ENCODE data around the gene PCOLCE2. TPM values are rescaled to one million over a fixed set of nuclear protein-coding genes. Genes with fewer than 3 reads are reported as not detected.
A peak's percentile ranks its signal among the peaks of the same experiment; 100 is the strongest.

PCOLCE2 gene
- total RNA-seq, 1 experiment from 2014 or later = 0.34 TPM

- H3K27me3 ChIP-seq (replicated peaks; ENCODE audit: control insufficient read depth, insufficient read depth, low read length) = no peaks in the 10 kb centered on the region
- CTCF ChIA-PET = no interaction called here
- intact Hi-C loops (cut with micrococcal nuclease; ENCODE audit: unreplicated experiment) = no loop called here
- H3K9me3 ChIP-seq = no peaks in the 10 kb centered on the region
- no peaks in the 10 kb centered on the region for H3K4me1 ChIP-seq
- H3K36me3 ChIP-seq (ENCODE audit: control insufficient read depth, insufficient read depth, low read length) = no peaks in the 10 kb centered on the region
- peaks cover 8% of the 10 kb centered on the region for H3K27me3 Mint-ChIP-seq (ENCODE audit: insufficient read depth, unreplicated experiment)
- no peak overlapping the region for H3K4me3 Mint-ChIP-seq (ENCODE audit: unreplicated experiment)
- POLR2A ChIA-PET = no interaction called here
- no peak for TF ChIP-seq CTCF (IDR thresholded peaks at IDR 0.05; ENCODE audit: insufficient read depth in 1 of 2, low read depth in 1 of 2, low read length in 1 of 2, severe bottlenecking in 1 of 2, unreplicated experiment in 1 of 2)
- H3K27ac Mint-ChIP-seq (ENCODE audit: unreplicated experiment) = no peak overlapping the region
- H3K9me3 Mint-ChIP-seq (ENCODE audit: unreplicated experiment) = no peaks in the 10 kb centered on the region
- H3K36me3 Mint-ChIP-seq (ENCODE audit: insufficient read depth, unreplicated experiment) = no peaks in the 10 kb centered on the region
- H3K4me1 Mint-ChIP-seq (ENCODE audit: low read depth, unreplicated experiment) = no peaks in the 10 kb centered on the region
- no peak overlapping the region for H3K4me3 ChIP-seq (ENCODE audit: low read depth, low read length)
- no peak for DNase-seq
- BruUV-seq (replicated peaks) = no TSS peak
Observed at GRCh38 chr3:142861926-142862325, 27.0 kb downstream of the PCOLCE2 start.

- Mint-ChIP-seq H3K9me3 (ENCODE audit: unreplicated experiment) (no peaks in the 10 kb centered on the region), H3K27ac (ENCODE audit: unreplicated experiment) (no peak overlapping the region), H3K27me3 (ENCODE audit: insufficient read depth, unreplicated experiment) (peaks cover 4% of the 10 kb centered on the region), H3K4me3 (ENCODE audit: unreplicated experiment) (no peak overlapping the region), H3K36me3 (ENCODE audit: insufficient read depth, unreplicated experiment) (no peaks in the 10 kb centered on the region), H3K4me1 (ENCODE audit: low read depth, unreplicated experiment) (peaks cover 5% of the 10 kb centered on the region)
- DNase-seq = no peak
- Histone ChIP-seq H3K36me3 (ENCODE audit: control insufficient read depth, insufficient read depth, low read length) (no peaks in the 10 kb centered on the region), H3K9me3 (no peaks in the 10 kb centered on the region), H3K27me3 (replicated peaks; ENCODE audit: control insufficient read depth, insufficient read depth, low read length) (no peaks in the 10 kb centered on the region), H3K4me1 (no peaks in the 10 kb centered on the region), H3K4me3 (ENCODE audit: low read depth, low read length) (no peak overlapping the region)
- intact Hi-C loops (cut with micrococcal nuclease; ENCODE audit: unreplicated experiment) = no loop called here
- CTCF ChIA-PET = no interaction called here
- no peak for TF ChIP-seq CTCF (IDR thresholded peaks at IDR 0.05; ENCODE audit: insufficient read depth in 1 of 2, low read depth in 1 of 2, low read length in 1 of 2, severe bottlenecking in 1 of 2, unreplicated experiment in 1 of 2)
- no TSS peak for BruUV-seq (replicated peaks)
- POLR2A ChIA-PET = no interaction called here
Observed at GRCh38 chr3:142858043-142858442, 30.8 kb downstream of the PCOLCE2 start.

GRCh38 chr3:142857056-142857455 lies 31.8 kb downstream of the PCOLCE2 start:
- H3K4me1 Mint-ChIP-seq (ENCODE audit: low read depth, unreplicated experiment) = peaks cover 5% of the 10 kb centered on the region
- TF ChIP-seq CTCF (IDR thresholded peaks at IDR 0.05; ENCODE audit: insufficient read depth in 1 of 2, low read depth in 1 of 2, low read length in 1 of 2, severe bottlenecking in 1 of 2, unreplicated experiment in 1 of 2) = peak in 1 of 2 experiments; percentile 38
- no peaks in the 10 kb centered on the region for H3K9me3 Mint-ChIP-seq (ENCODE audit: unreplicated experiment)
- BruUV-seq (replicated peaks) = no TSS peak
- no peaks in the 10 kb centered on the region for H3K27me3 ChIP-seq (replicated peaks; ENCODE audit: control insufficient read depth, insufficient read depth, low read length)
- ChIA-PET POLR2A (no interaction called here), CTCF (interaction anchor here (0.7 to 1.4 kb wide), 2 partner anchors 28 to 663 kb away, joined by 5 to 6 read pairs; no protein-coding TSS in a partner anchor)
- peak in 1 of 2 experiments; percentile 47 for DNase-seq
- no peak overlapping the region for H3K27ac Mint-ChIP-seq (ENCODE audit: unreplicated experiment)
- no peaks in the 10 kb centered on the region for H3K36me3 ChIP-seq (ENCODE audit: control insufficient read depth, insufficient read depth, low read length)
- H3K4me3 Mint-ChIP-seq (ENCODE audit: unreplicated experiment) = no peak overlapping the region
- no peak overlapping the region for H3K4me3 ChIP-seq (ENCODE audit: low read depth, low read length)
- H3K9me3 ChIP-seq = no peaks in the 10 kb centered on the region
- H3K36me3 Mint-ChIP-seq (ENCODE audit: insufficient read depth, unreplicated experiment) = no peaks in the 10 kb centered on the region
- peaks cover 3% of the 10 kb centered on the region for H3K27me3 Mint-ChIP-seq (ENCODE audit: insufficient read depth, unreplicated experiment)
- intact Hi-C loops (cut with micrococcal nuclease; ENCODE audit: unreplicated experiment) = no loop called here
- H3K4me1 ChIP-seq = no peaks in the 10 kb centered on the region

All from Caco-2 (cell line).